ENCODE data around the gene TAPT1. TPM values are rescaled to one million over a fixed set of nuclear protein-coding genes. Genes with fewer than 3 reads are reported as not detected.
A peak's percentile ranks its signal among the peaks of the same experiment; 100 is the strongest.

The TAPT1 gene
- total and polyA plus RNA-seq, 9 of the 15 experiments (the other 6 are each of a cell fraction or from before 2014, with no cell fraction given) = 1.6 to 36.7 (median 20.7) TPM

DNA sequence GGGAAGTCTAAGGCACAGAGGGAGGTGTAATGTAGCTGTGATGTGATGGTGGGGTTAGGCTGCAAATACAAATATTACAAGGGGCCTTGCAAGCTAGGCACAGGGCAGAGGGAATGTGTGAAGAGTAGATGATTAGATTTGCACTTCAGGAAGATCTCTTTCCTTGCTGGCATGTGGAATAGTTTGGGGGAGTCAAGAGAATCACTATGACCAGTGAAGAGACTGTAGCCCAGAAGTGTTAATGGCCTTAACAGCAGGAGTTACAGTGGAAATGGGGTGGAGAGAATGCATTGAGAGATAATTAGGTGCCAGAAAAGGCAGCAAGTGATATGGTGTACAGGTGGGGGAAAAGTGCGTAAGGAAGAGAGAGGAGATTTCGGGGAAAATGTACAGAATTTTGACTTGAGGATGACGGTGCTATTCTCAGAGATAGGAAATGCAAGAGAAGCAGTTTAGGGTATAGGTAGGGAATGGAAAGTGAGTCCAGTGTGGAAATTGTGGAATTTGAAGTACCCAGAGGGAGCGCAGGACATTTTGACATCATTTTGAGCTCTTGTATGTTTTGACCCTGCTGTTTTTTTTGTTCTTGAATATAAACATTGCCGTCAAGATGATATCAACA lies 10.2 kb upstream of the TAPT1 start:
- H2AFZ ChIP-seq (ENCODE audit: low read depth, low read length) = no peak overlapping the region
- CTCF ChIA-PET (ENCODE audit: low intra/inter-chr PET ratio) = no interaction called here
- POLR2A ChIA-PET = interaction anchor here (1.0 to 1.5 kb wide), 2 partner anchors 9 to 12 kb away, joined by 4 to 5 read pairs; no protein-coding TSS in a partner anchor
- no peak for DNase-seq (ENCODE audit: extremely low read depth in 1 of 4, low spot score in 3 of 4)
- no peak overlapping the region for H3K4me3 ChIP-seq
- BruUV-seq (replicated peaks) = no TSS peak
- H3K9me1 ChIP-seq (ENCODE audit: control insufficient read depth, insufficient read depth, low read length) = no peaks in the 10 kb centered on the region
- WGBS (ENCODE audit: insufficient coverage, low coverage, missing lambda C conversion rate) = 10% methylated on average over 5 of the region's 5 CpGs
- H3K27me3 ChIP-seq (ENCODE audit: control insufficient read depth in 2 of 2, insufficient read depth in 2 of 2, low read length in 2 of 2) = no peaks in the 10 kb centered on the region
- peak; percentile 77 for FAIRE-seq
- in situ Hi-C loops (cut with MboI) (loop anchor here (25.0 kb wide), 1 partner anchor 749 kb away; no protein-coding TSS in a partner anchor), intact Hi-C loops (cut with micrococcal nuclease) (no loop called here)
- H3K79me2 ChIP-seq (ENCODE audit: control insufficient read depth, insufficient read depth, low read length) = no peaks in the 10 kb centered on the region
- ATAC-seq = peak; percentile 25
- H3K4me2 ChIP-seq (ENCODE audit: insufficient read depth, low read length) = no peak overlapping the region
- no peak overlapping the region for H3K9ac ChIP-seq (ENCODE audit: insufficient read depth in 1 of 2, low read depth in 2 of 2, low read length in 2 of 2)
- peaks cover 0 to 5% of the 10 kb centered on the region in 2 experiments; a peak in 3 of 5 replicates for H3K4me1 ChIP-seq (replicated peaks in 1 of 2; ENCODE audit: control insufficient read depth in 2 of 2, insufficient read depth in 2 of 2, low read length in 2 of 2)
- no peaks in the 10 kb centered on the region for H4K20me1 ChIP-seq (replicated peaks; ENCODE audit: control insufficient read depth, insufficient read depth, low read length)
- H3K27ac ChIP-seq (ENCODE audit: extremely low read depth, low read depth, low read length) = no peak overlapping the region
- no peaks in the 10 kb centered on the region for H3K36me3 ChIP-seq (ENCODE audit: control insufficient read depth, insufficient read depth, low read length)
- no peaks in the 10 kb centered on the region for H3K9me3 ChIP-seq (replicated peaks; ENCODE audit: control insufficient read depth, insufficient read depth, low read depth, low read length)
- no peak for TF ChIP-seq SP2 (IDR thresholded peaks at IDR 0.05; ENCODE audit: extremely low read depth, low read depth, low read length, poor library complexity, severe bottlenecking)
- TF ChIP-seq ZNF316 (IDR thresholded peaks at IDR 0.05) = peak; percentile 94
- TF ChIP-seq NCOA4 (IDR thresholded peaks at IDR 0.05; ENCODE audit: partially characterized antibody) = no peak
- TF ChIP-seq, protein P1, sequence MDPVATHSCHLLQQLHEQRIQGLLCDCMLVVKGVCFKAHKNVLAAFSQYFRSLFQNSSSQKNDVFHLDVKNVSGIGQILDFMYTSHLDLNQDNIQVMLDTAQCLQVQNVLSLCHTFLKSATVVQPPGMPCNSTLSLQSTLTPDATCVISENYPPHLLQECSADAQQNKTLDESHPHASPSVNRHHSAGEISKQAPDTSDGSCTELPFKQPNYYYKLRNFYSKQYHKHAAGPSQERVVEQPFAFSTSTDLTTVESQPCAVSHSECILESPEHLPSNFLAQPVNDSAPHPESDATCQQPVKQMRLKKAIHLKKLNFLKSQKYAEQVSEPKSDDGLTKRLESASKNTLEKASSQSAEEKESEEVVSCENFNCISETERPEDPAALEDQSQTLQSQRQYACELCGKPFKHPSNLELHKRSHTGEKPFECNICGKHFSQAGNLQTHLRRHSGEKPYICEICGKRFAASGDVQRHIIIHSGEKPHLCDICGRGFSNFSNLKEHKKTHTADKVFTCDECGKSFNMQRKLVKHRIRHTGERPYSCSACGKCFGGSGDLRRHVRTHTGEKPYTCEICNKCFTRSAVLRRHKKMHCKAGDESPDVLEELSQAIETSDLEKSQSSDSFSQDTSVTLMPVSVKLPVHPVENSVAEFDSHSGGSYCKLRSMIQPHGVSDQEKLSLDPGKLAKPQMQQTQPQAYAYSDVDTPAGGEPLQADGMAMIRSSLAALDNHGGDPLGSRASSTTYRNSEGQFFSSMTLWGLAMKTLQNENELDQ (CRISPR knock-in tag; IDR thresholded peaks at IDR 0.05; ENCODE audit: borderline replicate concordance) = no peak
- no peak for TF ChIP-seq BHLHE40 (IDR thresholded peaks at IDR 0.05; ENCODE audit: low read length)
- TF ChIP-seq, protein P2, sequence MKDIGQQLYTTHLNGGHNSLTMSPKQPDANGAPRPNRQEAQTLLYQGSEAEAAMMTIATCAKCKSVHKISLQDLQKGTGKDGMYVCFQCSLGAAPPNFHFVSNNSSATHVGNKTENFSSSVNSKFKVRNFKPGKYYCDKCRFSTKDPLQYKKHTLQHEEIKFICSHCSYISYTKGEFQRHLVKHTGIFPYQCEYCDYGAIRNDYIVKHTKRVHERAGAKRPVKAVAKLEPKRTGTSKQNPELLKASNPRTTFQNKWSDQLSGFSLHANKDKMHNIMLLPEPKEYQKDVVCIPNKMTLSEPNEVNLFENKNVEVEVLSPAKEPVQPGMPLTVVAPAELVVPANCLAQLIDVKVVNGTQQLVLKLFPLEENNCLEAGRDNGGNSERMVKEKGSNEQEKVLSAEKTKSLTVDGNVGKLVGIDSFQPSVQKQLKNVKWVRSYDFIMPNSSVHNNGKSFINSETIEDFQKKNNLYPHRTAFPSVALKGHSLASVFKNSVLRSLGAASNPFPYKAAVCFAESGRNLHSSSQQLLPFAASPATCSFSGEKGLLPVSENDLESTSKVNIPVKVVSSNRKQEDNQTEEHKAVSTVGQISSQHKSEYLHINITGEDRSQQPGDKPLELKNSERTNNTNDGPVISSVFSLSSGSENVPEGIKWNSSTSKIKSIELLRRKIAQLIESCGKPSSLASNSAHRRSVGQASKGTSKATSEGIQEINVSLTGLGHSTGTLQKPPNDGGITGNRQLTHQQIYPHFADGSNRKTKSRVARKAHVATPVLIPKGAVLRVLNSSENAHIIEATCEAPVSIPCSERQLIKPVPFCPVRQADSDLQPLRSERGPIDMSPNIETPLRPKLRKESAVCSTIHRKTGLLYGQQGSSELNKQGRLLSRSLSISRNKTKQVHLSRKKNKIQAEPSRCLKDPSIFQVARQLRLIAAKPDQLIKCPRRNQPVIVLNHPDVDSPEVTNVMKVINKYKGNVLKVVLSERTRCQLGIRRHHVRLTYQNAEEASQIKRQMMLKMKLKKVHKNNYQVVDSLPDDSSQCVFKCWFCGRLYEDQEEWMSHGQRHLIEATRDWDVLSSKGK (CRISPR knock-in tag; IDR thresholded peaks at IDR 0.05) = no peak
- TF ChIP-seq ZEB2 (IDR thresholded peaks at IDR 0.05) = no peak
- no peak for TF ChIP-seq ARNT (IDR thresholded peaks at IDR 0.05)
- no peak for TF ChIP-seq TRIM24 (IDR thresholded peaks at IDR 0.05)
- no peak for TF ChIP-seq CBFA2T2 (conservative IDR thresholded peaks at IDR 0.05)
- TF ChIP-seq CAMTA2 (CRISPR knock-in tag; conservative IDR thresholded peaks at IDR 0.05) = no peak
- TF ChIP-seq C11orf30 (IDR thresholded peaks at IDR 0.05; ENCODE audit: low read depth) = peak; percentile 78
- TF ChIP-seq YBX1 (IDR thresholded peaks at IDR 0.05) = 0 out of 2 replicates have a peak, but pooled peaks have one; percentile 17
- TF ChIP-seq MAFG (tag; conservative IDR thresholded peaks at IDR 0.05) = peak; percentile 69
- TF ChIP-seq, protein P3, sequence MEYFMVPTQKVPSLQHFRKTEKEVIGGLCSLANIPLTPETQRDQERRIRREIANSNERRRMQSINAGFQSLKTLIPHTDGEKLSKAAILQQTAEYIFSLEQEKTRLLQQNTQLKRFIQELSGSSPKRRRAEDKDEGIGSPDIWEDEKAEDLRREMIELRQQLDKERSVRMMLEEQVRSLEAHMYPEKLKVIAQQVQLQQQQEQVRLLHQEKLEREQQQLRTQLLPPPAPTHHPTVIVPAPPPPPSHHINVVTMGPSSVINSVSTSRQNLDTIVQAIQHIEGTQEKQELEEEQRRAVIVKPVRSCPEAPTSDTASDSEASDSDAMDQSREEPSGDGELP (CRISPR knock-in tag; IDR thresholded peaks at IDR 0.05; ENCODE audit: borderline replicate concordance) = no peak

All from K562 (cell line).